ENCODE data around the gene FAHD2A. TPM values are rescaled to one million over a fixed set of nuclear protein-coding genes. Genes with fewer than 3 reads are reported as not detected.
"Not testable (repeated sequence)": the region's sequence is repeated elsewhere in the genome, so short reads cannot be mapped to it uniquely, and the experiment has no call there.

Gene FAHD2A
- total RNA-seq, 1 experiment from 2014 or later, result 35.1 TPM

GRCh38 chr2:95375532-95376150 is 26.9 kb upstream of the FAHD2A start:
- no peak for DNase-seq (ENCODE audit: low read depth)

- DNase-seq (ENCODE audit: low read depth), result no peak
Measured at GRCh38 chr2:95376311-95377215, 25.9 kb upstream of the FAHD2A start.

GRCh38 chr2:95377216-95378123 is 25.0 kb upstream of the FAHD2A start:
- no peak for DNase-seq (ENCODE audit: low read depth)

GRCh38 chr2:95378281-95378680 is 24.2 kb upstream of the FAHD2A start:
- DNase-seq (ENCODE audit: low read depth), result not testable (repeated sequence)

- no peak for DNase-seq (ENCODE audit: low read depth)
Measured at GRCh38 chr2:95379371-95379831, 23.1 kb upstream of the FAHD2A start.

- no peak for DNase-seq (ENCODE audit: low read depth)
Measured at GRCh38 chr2:95380280-95380679, 22.2 kb upstream of the FAHD2A start.

GRCh38 chr2:95380731-95381130 is 21.8 kb upstream of the FAHD2A start:
- DNase-seq (ENCODE audit: low read depth), result no peak

GRCh38 chr2:95381212-95382191 is 21.0 kb upstream of the FAHD2A start:
- DNase-seq (ENCODE audit: low read depth), result no peak

- DNase-seq (ENCODE audit: low read depth), result no peak
Measured at GRCh38 chr2:95382192-95382591, 20.3 kb upstream of the FAHD2A start.

- no peak for DNase-seq (ENCODE audit: low read depth)
Measured at GRCh38 chr2:95382686-95383634, 19.5 kb upstream of the FAHD2A start.

- no peak for DNase-seq (ENCODE audit: low read depth)
Measured at GRCh38 chr2:95383635-95384027, 18.9 kb upstream of the FAHD2A start.

GRCh38 chr2:95384854-95385569 is 17.5 kb upstream of the FAHD2A start:
- DNase-seq (ENCODE audit: low read depth), result no peak

- no peak for DNase-seq (ENCODE audit: low read depth)
Measured at GRCh38 chr2:95385570-95385984, 16.9 kb upstream of the FAHD2A start.

- DNase-seq (ENCODE audit: low read depth), result no peak
Measured at GRCh38 chr2:95386031-95386430, 16.5 kb upstream of the FAHD2A start.

- DNase-seq (ENCODE audit: low read depth), result no peak
Measured at GRCh38 chr2:95387358-95387757, 15.2 kb upstream of the FAHD2A start.

GRCh38 chr2:95388091-95388692 is 14.3 kb upstream of the FAHD2A start:
- DNase-seq (ENCODE audit: low read depth), result no peak

- no peak for DNase-seq (ENCODE audit: low read depth)
Measured at GRCh38 chr2:95388856-95389244, 13.7 kb upstream of the FAHD2A start.

Measured in HT1080 (cell line).